ENCODE results near the gene AK3.
A peak's percentile ranks its signal among the peaks of the same experiment; 100 is the strongest.

The AK3 gene

DNA sequence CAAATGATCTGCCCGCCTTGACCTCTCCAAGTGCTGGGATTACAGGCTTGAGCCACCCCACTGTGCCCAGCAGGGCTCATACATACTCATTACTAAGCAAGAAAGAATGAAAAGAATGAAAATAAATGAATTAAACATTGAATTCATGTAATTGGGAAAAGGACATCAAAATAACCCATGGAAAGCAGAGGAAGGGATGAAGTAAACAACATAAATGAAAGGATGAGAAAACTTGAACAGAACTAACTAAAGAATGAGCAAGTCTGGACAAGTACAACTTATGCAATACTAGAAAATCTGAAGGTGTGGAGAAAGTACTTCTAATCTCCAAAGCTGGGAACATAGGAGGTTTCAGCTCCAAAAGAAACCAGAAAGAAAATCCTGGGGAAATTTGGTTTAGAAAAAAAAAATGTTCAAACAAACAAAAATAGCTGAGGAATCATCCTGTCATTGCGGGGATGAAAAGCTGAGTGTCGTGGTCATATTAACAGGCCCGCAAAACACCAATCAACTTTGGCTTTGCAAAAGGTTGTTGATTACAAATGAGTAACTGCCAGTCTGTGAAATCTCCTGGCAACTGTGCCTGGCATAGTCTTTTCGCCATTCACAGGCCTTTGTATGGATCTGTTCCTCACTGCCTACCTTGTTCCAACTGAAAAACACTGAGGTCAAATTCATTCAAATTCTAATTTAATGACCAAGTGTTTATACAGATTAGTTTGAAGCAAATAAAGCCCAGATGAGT is 2.3 kb upstream of the AK3 start:
- H3K27ac Mint-ChIP-seq = peak overlapping the region; percentile 18 to 94 (median 19)
- peak overlapping the region; percentile 62 to 89 (median 87) for H3K4me3 Mint-ChIP-seq
- no peaks in the 10 kb centered on the region for H3K27me3 Mint-ChIP-seq (ENCODE audit: low read depth)
- no peaks in the 10 kb centered on the region for H3K36me3 Mint-ChIP-seq (ENCODE audit: low read depth)
- TF ChIP-seq, protein P1, sequence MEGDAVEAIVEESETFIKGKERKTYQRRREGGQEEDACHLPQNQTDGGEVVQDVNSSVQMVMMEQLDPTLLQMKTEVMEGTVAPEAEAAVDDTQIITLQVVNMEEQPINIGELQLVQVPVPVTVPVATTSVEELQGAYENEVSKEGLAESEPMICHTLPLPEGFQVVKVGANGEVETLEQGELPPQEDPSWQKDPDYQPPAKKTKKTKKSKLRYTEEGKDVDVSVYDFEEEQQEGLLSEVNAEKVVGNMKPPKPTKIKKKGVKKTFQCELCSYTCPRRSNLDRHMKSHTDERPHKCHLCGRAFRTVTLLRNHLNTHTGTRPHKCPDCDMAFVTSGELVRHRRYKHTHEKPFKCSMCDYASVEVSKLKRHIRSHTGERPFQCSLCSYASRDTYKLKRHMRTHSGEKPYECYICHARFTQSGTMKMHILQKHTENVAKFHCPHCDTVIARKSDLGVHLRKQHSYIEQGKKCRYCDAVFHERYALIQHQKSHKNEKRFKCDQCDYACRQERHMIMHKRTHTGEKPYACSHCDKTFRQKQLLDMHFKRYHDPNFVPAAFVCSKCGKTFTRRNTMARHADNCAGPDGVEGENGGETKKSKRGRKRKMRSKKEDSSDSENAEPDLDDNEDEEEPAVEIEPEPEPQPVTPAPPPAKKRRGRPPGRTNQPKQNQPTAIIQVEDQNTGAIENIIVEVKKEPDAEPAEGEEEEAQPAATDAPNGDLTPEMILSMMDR (IDR thresholded peaks at IDR 0.05; ENCODE audit: unreplicated experiment in 3 of 3) = no peak
- no peaks in the 10 kb centered on the region for H3K9me3 Mint-ChIP-seq
- peaks cover 16% of the 10 kb centered on the region for H3K4me1 Mint-ChIP-seq

DNA sequence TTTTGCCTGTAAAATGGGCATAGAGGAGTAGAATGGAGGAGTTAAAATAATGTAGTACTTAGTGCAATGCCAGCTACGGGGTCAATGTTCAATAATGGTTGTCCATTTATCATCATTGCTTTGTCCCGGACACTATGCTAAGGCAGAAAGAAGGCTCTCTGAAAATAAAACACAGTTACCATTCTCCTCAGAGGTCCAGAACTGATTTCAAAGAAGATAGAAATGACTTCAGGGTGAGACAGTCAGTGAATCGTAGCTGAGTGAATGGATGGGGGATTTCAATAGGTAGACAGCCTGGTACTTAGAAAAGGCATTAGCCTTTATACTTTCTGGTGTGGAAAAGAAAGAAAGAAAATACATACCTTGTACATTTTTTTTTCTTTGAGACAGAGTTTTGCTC is 1.2 kb upstream of the AK3 start:
- Mint-ChIP-seq H3K9me3 (no peaks in the 10 kb centered on the region), H3K27ac (peak overlapping the region; percentile 43 to 94 (median 69)), H3K4me1 (peaks cover 16% of the 10 kb centered on the region), H3K4me3 (peak overlapping the region; percentile 87 to 93 (median 89)), H3K27me3 (ENCODE audit: low read depth) (no peaks in the 10 kb centered on the region), H3K36me3 (ENCODE audit: low read depth) (no peaks in the 10 kb centered on the region)
- TF ChIP-seq, protein P1 (IDR thresholded peaks at IDR 0.05; ENCODE audit: unreplicated experiment in 3 of 3) = no peak

DNA sequence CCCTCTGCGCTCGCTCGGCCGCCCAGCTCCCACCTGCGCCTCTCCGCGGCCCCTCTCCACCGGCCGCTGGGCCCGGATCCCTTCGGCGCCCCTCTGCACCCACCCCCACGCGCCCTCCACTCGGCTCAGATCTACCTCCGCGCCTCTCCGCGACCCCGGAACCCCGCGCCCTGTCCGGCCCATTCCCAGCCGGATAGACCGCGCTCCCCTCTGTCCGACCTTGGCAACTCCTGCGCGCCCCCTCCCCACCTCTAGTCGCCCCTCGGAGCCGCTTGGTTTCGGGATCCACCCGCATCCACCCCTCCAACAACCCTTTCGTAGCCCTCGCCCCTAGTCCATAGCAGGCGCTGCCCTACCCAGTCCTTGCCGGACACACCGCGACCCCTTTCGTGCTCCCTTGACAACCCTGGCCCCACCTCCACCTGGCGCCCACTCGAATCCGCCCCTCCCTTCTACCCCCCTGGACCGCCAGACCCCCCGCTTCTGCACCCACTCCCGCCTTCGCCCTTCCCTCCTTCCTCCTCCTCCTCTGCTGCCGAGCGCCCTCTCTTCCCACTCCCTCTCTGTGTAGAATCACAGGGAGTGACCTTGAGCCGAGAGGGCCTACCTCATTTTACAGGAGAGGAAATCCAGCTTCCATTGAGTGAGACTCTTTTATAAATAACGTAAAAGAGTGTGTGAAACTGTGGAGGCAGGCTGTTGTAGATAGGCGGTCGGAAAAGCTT is 525 bp upstream of the AK3 start:
- H3K4me3 Mint-ChIP-seq = peak overlapping the region; percentile 87 to 93 (median 89)
- peaks cover 16% of the 10 kb centered on the region for H3K4me1 Mint-ChIP-seq
- H3K9me3 Mint-ChIP-seq = no peaks in the 10 kb centered on the region
- H3K27ac Mint-ChIP-seq = peak overlapping the region; percentile 43 to 94 (median 69)
- TF ChIP-seq, protein P1 (IDR thresholded peaks at IDR 0.05; ENCODE audit: unreplicated experiment in 3 of 3) = no peak
- no peaks in the 10 kb centered on the region for H3K27me3 Mint-ChIP-seq (ENCODE audit: low read depth)
- H3K36me3 Mint-ChIP-seq (ENCODE audit: low read depth) = peaks cover 2% of the 10 kb centered on the region

DNA sequence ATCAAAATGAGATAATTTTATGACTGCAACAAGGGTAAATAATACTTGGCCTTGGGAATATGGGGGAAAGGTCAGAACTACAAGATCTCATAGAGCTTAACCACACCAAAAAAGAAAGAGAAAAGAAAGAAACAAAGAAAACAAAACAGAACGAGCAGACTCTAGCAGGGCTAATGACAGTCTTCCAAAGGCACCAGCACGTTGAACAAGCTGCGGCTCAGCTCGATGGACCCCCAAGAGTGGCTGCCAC is 689 bp downstream of the AK3 start:
- no peaks in the 10 kb centered on the region for H3K9me3 Mint-ChIP-seq
- TF ChIP-seq, protein P1 (IDR thresholded peaks at IDR 0.05; ENCODE audit: unreplicated experiment in 3 of 3) = no peak
- H3K27me3 Mint-ChIP-seq (ENCODE audit: low read depth) = no peaks in the 10 kb centered on the region
- peaks cover 5% of the 10 kb centered on the region for H3K36me3 Mint-ChIP-seq (ENCODE audit: low read depth)
- peaks cover 16% of the 10 kb centered on the region for H3K4me1 Mint-ChIP-seq
- peak overlapping the region; percentile 89 to 95 (median 93) for H3K4me3 Mint-ChIP-seq
- peak overlapping the region; percentile 86 to 97 (median 94) for H3K27ac Mint-ChIP-seq

DNA sequence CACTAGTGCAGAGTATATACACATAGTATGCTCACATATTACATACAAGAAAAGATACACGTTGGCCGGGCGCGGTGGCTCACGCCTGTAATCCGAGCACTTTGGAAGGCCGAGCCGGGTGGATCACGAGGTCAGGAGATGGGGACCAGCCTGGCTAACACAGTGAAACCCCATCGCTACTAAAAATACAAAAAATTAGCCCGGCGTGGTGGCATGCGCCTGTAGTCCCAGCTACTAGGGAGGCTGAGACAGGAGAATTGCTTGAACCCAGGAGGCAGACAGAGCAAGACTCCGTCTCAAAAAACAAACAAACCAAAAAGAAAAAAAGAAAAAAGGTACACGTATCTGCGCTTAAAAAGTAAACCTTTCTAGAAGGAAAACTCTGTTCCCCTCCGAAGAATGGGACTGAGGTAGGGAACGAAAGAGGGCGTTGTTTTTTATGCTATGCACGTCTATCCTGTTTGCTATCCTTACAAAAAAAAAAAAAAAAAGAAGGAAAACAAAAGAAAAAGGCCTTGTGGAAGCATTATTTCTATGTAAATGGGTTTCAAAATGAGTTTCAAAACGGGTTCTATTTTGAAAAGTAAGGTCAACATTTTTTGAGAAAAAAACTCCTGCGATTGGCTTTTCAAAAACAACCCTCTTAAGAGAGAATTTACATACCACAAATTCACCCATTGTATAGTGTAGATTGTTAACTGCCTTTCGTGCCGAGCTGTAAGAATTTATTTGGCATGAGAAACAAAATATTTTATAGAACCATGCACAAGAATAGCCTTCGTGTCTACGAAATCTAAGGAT is 1.2 kb downstream of the AK3 start:
- TF ChIP-seq, protein P1 (IDR thresholded peaks at IDR 0.05; ENCODE audit: unreplicated experiment in 3 of 3) = no peak
- Mint-ChIP-seq H3K27ac (peak overlapping the region; percentile 86 to 97 (median 94)), H3K4me1 (peaks cover 16% of the 10 kb centered on the region), H3K4me3 (peak overlapping the region; percentile 89 to 95 (median 93)), H3K27me3 (ENCODE audit: low read depth) (no peaks in the 10 kb centered on the region), H3K36me3 (ENCODE audit: low read depth) (peaks cover 6% of the 10 kb centered on the region), H3K9me3 (no peaks in the 10 kb centered on the region)

Measured in nephron (organoid).